Kasumi-1 (cell line): ENCODE results near the gene ZYG11A.
A peak's percentile ranks its signal among the peaks of the same experiment; 100 is the strongest.

Source experiments
- DNase-seq, 2 experiments: peaks; one replicate each; lab custom pipeline; 2025; lab: John Stamatoyannopoulos, UW

The ZYG11A gene

DNA sequence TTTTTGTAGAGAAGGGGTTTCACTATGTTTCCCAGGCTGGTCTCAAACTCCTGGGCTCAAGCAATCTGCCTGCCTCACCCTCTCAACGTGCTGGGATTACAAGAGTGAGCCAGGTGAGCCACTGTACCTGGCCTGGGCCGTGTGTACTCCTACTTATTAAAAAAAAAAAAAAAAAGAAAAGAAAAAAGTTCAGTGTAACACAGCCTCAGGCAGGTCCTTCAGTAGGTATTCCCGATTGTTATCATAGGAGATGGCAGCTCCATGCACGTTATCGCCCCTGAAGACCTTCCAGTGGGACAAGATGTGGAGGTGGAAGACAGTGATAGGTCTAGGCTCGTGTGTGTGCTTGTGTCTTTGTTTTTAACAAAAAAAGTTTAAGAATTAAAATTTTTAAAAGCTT, 75.6 kb downstream of the ZYG11A start:
- DNase-seq, result no peak

DNA sequence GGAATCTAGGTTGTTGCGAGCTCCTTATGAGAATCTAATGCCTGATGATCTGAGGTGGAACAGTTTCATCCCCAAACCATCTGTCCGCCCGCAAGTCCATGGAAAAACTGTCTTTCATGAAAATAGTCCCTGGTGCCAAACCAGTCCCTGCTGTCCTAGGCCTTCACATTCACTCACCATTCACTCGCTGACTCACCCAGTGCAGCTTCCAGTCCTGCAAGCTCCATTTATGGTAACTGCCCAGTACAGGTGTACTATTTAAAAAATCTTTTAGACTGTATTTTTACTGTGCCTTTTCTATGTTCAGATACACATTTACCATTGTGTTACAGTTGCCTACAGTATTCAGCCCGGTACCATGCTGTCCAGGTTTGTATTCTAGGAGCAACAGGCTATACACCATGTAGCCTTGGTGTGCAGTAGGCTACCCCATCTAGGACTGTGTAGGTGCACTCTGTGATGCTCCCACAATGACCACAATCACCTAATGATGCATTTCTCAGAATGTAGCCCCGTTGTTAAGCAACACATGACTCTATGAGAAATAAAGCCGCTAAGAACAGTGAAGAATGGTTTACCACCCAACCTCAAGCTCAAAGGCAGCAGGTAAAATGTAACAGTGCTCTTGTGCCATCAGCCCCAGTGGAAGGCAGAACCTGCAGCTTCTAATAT, 76.6 kb downstream of the ZYG11A start:
- no peak for DNase-seq

DNA sequence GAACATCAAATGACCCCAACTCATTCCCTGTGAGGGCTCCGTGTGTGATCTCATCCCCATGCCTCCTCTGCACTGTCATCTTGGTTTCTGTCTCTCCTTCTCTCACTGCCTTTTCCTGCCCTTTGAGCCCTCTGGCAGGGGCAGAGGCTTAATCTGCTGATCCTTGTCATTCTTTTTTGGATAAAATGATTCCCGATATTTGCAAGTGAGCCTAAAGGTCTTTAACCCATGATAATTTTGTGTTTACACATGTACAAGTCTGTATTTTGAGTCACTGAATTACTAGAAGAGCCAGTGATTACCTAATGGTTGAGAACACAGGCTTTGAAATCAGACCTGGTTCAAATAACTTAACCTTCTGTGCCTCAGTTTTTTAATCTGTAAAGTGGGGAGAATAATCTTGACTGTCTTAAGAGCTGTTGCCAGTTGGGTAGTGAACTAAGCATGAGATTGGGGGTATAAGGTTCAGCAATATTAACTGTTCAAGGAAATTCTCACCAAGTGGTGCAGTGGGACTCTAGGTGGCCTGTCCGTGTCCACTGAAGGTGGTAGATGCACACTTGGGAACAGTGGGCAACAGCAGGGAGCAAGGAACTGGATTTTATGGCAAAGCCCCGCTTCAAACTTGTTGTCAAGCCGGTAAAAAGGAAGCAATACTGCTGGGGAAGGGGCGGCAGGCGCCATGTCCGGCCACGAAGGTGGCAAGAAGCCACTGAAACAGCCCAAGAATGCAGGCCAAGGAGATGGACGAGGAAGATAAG, 77.3 kb downstream of the ZYG11A start:
- no peak for DNase-seq

DNA sequence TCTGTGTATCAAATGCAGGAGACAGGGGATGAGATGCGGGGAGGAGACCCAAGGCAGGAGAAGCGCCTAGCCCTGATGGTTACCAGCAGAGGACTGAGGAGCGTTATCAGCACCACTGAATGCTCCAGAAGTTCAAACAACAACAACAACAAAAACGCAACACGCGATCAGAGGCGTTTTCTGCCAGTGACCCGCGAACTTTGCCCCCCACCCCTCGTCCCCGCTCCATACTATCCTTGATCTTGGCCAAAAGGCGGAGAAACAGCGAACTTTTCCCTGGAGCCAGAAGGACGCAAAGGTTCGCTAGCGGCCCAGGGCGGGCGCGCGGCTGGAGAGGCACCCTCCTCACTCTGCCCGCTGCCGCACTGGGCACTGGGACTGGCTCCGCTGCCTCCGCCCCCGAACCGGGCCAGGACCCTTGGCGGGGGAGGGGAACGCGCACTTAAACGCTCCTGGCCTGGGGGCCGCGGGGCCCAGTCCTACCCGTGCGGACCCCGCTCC, 78.3 kb downstream of the ZYG11A start:
- DNase-seq, result no peak

DNA sequence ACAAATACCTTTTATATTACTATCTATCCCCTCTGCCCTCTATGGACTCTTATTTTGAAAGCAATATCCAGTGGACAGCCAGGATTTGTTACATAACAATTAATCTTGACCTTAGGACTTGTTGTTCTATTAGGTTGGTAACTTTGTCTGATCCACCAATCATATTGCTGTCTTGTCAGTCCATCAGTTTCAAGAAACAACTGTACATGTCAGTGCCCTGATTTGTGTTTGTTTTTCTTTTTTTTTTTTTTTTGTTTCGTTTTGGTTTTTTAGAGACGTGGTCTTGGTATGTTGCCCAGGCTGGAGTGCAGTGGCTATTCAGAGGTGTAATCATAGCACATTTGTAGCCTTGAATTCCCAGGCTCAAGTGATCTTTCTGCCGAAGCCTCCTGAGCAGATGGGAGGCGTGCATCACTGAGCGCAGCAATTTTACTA, 83.0 kb downstream of the ZYG11A start:
- DNase-seq, result no peak

DNA sequence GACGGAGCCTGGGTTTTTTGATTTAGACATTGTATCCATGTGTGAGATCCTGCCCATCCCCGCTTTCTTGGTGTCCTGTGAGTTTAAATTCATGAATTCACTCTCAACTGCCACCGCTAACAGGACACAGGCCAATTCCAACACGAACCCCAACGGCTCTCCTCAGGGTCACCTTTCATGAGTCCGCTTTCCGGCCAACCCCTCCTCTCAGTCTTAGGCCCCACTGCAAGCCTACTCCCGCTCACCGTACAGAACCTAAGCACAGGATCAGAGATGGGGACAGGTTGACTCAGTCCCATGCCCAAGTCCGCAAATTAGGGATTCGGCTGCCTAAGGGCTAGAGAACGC, 84.3 kb downstream of the ZYG11A start:
- peak; percentile 59 to 64 for DNase-seq

DNA sequence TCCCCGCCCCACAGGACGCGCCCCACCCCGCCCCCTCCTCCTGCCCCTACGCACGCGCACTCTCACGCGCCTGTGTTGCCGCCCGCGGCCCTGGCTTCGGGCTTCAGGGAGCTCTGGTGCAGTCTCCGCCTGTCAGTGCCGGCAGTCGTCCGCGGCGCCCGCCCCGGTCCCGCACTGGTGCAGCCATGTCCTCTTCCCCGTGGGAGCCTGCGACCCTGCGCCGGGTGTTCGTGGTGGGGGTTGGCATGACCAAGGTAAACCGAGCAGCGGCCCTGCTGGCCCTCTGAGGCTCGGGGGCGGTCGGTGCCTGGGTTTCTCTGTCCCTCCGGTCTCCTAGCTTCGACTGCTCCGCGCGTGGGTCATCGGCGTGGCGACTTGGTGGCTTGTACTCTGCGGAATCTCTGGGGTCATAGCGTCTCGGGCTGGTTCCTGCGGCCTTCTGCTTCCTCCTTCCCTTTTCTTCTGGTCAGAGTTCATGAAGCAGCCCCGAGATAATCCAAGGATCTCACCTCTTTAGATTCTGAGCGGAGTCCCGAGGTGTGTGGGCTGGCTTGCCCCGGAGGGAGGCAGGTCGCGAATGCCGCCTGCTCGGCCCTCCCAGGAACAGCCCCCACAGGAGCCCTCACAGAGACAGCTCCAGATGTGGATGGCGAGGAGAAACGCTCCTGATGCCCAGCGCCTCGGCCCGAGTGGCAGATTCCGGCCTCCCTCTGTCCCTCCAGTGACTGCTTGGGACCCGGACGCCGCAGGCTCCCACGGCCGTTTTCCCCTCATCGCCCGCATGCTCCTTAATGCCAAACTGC, 84.9 kb downstream of the ZYG11A start, which contains the start of gene SCP2:
Gene SCP2 (plus strand): TSS at position 65 of the 803 bp plus-strand sequence. CDS start 121 bp downstream, at position 186.
- DNase-seq, result peak in 1 of 2 experiments; percentile 64

DNA sequence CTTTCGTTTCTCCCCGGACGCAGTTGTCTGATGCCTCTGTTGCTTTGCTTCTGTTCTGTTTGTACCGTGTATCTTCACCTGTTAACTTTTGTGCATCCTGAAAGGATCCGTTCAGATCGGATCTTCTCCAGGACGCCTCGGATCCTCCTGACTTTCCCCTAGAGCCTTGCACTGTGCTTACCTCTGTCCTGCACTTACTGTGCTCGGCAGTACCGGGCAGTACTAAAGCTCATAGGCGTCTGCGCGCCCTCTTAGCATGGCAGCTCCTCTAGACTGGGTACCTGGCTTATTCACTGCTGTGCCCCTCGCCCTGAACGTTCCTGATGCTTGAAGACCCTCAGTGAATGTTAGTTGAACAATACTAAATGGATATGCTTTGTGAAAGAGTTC, 85.5 kb downstream of the ZYG11A start:
- DNase-seq, result peak in 1 of 2 experiments; percentile 22

DNA sequence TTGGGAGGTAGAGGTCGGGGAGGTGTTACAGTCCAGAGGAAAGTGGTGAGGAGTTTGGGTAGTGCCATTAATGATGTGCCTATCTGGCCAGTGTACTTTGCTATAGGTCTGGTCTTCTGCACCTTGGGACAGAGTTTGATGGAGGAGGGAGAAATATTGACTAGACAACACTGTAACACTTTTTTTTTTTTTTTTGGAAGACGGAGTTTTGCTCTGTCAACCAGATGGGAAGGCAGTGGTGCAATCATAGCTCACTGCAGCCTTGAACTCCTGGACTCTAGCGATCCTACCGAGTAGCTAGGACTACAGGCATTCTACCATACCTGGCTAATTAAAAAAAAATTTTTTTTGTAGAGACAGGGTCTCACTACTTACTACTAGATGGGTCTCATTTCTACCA, 86.5 kb downstream of the ZYG11A start:
- DNase-seq, result no peak

DNA sequence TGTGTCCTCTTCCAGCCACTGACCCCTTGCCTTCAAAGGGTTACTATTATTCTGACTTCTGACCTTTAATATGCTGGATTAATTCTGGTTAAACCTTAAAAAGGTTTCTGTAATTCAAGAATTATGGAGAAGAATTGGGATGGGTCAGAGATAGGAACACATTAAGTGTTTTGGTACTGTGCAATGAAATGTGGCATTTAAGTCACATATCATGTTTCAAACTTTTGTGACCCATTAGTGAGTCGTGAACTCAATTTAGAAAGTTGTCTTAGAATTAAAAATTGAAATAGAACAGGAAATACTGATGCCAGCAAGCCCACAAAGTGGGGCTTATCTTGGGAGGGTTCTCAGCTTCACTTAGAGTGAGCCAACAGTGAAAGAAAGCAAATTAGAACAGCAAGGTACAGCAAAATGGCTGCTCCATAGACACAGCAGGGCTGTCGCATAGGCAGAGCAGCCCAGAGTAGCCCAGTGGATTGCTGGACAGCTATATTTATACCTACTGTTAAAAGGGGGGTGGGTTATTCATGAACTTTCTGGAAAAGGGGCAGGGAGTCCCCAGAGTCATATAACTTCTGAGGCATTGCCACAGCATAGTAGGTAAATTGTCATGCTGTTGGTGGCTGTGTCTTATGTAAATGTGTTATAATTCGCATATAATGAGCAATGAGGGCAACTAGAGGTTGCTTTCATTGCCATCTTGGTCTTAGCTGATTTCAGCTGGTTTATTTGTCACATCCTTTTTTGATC, 95.0 kb downstream of the ZYG11A start:
- no peak for DNase-seq

DNA sequence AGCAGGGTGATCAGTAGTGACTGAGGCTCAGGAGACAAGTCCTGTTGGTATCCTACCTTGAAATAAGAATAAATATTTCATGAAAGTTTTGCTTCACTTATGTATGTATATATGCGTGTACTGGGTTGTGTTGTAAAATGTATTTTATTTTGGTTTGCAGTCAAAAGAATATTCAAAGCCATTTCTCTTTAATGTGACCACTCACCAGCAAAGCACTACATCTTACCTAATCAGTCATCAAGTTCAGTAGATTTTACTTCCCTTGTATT, 95.6 kb downstream of the ZYG11A start:
- DNase-seq, result no peak

DNA sequence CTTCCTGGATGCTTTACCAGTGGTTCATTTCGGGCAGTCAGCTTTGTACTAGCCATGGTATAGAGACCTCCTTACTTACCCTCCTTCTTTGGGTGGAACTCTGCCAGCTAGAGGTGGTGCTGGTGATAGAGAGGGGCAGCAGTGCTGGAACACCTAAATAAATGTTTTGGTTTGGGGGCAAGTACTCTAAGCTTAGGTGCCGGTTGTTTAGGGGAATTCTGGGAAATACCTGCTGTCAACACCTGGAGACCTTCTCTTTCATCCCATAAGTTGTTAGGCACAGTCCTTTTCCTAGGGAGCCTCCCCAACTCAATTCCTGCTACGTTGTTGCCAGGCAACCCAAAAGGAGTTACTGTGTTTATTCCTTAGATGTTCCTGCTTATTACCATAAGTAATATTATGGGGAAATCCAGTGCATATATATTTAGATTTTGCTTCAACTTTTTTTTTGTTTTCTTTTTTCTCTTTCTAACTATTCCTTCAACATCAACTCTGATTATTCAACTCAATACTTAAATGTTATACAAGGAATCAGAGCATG, 101.4 kb downstream of the ZYG11A start:
- no peak for DNase-seq

DNA sequence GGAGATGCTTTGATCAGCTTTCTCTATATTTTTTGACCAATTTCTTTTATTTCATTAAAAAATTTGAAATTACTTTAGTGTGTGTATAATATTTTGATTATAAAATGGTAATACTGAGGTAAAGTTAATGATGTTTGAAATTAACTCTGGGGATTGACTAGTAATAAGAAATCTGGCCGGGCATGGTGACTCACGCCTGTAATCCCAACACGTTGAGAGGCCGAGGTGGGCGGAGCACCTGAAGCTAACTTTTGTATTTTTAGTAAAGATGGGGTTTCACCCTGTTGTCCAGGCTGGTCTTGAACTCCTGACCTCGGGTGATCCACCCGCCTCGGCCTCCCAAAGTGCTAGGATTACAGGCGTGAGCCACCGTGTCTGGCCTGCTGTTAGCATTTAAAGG, 102.0 kb downstream of the ZYG11A start:
- no peak for DNase-seq
